NCI-H2171 treated with DMSO at 0.1 percent for 48 hours (cell line): ENCODE results near the gene TTLL10.
"Not testable (repeated sequence)": the region's sequence is repeated elsewhere in the genome, so short reads cannot be mapped to it uniquely, and the experiment has no call there.

Experiments
- DNase-seq: peaks from one replicate; lab custom pipeline; 2025; lab: John Stamatoyannopoulos, UW

The TTLL10 gene

DNA sequence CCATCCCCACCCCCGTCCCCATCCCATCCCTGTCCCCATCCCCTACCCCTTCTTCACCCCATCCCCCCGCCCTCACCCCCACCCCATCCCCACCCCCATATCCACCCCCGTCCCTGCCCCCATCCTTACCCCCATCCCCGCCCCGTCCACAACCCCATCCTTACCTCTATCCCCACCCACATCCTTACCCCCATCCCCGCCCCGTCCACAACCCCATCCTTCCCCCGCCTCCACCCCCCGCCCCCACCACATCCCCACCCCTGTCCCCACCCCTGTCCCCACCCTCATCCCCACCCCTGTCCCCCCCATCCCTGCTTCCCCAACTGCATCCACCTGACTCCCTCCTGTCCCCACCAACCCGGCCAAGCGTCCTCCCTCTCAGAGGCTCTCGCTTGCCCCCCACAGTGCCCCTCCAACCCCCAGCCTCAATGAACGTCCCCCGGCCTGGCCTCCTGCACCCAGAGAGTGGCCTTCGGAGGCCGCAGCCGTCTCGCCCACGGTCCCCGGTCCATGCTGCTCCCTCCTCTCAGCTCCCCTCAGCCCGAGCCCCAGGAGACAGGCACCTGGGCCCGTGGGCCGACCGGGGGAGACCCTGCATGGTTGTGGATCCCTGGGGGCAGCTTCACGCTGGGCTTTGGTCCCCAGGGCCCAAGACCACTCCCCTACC is 32.3 kb upstream of the TTLL10 start:
- DNase-seq = no peak

DNA sequence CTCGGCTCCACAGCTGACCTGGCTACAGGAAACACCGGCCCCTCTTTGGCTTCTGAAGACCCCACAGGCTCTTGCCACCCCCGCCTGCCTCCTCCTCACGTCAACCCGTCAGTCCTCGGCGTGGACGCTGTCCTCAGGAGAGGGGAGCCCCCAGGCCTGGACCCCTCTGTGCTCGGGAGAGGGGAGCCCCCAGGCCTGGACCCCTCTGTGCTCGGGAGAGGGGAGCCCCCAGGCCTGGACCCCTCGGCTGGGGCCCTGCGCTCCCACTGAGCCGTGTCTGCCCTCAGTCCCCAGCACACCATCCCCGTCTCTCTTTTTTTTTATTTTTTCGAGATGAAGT is 31.8 kb upstream of the TTLL10 start:
- DNase-seq = no peak

DNA sequence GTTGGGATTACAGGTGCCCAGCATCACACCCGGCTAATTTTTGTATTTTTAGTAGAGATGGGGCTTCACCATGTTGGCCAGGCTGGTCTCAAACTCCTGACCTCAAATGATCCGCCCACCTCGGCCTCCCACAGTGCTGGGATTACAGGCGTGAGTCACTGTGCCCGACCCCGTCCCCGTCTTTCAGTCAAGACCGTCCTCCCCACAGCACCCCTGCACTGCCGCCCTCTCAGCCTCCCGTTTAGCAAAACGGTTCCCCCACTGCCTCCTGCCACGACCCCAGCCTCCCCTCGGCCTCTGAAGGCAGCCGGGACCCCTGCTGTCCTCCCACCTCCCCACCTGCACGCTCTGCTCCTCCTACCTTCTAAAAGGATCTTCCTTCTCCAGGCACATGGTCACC is 31.3 kb upstream of the TTLL10 start:
- DNase-seq = not testable (repeated sequence)

DNA sequence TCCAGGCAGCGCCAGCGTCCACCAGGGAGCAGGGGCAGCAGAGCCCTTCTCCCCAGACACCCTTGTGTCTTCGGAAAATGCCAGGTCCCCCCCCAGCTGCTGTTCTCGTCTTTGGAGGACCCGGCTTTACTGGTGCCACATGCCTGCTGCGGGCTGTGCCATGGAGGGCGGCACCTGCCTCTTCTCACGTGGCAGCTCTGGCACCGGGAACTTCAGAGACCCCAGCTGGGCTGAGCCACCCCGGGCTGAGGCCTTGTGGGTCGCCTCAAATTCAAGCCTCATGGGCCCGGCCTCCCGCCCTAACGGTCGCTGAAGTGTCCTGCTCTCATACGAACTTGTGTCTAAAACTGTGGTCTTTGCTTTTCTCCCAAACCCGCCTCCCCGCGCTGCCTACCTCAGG is 30.8 kb upstream of the TTLL10 start:
- no peak for DNase-seq

DNA sequence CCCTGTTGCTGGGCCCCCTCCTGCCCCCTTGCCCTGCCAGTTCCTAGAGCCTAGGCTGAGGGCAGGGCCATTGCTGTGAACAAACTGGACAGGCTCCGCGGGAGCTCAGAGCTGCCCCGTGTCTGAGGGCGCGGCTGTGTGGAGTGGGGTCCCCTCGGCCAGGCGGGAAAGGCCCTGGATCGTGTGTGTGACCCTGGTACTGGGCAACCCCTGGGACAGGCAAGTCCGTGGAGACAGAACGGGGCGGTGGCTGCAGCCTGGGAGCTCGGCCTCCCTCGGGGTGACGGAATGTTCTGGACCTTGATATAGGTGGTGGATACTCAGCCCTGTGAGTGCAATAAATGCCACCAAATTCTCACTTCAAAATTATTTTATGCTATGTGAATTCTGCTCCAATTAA is 30.0 kb upstream of the TTLL10 start:
- DNase-seq = no peak

DNA sequence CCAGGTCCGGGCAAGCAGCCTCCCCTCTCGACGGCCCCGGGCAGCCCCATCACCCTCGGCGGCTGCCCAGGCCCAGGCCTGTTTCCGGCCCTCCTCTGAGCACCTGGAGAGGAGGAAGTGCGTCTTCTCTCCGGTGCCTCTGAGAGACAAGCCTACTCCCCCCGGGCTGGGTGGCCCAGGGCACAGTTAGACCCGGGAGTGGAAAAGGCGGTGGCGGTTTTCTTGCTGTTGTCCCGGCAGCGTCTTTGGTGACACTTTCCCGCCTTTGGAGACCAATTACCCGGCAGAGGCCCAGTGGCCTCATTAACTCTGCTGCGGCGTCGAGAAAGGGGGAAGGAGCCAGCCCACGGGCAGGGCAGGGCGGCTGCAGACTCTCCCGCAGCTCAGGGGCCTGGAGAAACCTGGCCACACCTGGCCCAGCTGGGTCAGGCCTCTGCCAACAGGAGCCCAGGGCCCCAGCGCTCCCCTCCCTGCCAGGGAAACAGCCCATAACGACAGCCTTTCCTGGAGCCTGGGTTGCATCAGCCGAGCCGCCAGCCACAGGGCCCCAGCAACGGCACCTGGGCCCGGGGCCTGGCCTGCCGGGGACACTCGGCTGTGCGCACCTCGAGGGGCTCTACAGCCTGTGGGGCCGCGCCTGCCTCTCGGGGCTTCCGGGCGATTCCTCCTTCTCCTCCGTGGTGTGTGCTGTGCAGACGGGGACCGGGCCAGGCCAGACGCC is 29.4 kb upstream of the TTLL10 start:
- peak; percentile 69 for DNase-seq

DNA sequence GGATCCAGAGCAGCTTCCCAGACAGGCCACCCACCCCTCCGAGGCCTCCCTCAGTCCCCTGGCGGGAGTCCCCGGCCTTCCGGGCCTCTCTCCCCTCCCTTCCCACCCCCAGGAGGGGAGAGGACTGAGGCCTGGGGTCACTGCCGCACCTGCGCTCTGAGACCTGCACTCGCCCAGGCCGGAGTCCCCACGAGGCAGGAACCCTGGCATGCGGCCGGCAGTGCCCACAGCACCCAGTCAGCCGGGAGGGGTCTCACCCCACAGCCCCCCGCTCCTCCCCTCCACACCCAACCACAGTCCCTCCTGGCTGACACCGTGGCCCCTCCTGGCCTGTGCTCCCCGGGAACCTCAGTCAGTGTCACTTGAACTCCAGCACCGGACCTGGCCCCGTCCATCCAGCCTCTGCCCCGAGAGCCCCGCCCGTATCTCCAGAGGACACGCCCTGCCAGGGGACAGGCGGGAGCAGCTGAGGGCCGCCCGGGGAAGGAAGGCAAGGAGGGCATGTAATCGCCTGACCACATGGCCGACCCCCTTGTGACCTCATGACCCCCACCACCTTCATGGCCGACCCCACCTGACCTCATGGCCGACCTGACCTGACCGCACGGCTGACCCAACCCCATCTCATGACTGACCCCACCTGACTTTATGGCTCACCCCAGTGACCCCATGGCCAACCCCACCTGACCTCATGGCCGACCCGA is 28.7 kb upstream of the TTLL10 start:
- no peak for DNase-seq

DNA sequence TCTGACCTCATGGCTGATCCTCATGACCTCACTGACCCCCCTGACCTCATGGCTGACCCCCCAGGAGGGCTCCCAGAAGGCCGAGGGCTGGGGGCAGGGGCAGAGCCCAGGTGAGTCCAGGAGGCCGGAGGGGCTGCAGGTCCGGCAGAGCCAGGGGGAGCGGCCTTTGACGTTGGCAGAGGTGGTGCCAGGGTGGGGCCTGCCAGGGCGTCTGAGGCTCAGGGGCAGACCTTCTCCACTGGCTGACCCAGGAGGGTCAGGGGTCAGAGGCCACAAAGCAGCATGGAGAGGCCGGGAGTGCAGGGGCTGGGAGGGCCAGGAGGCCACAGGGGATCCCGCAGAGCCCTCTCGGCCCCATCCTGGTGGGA is 28.1 kb upstream of the TTLL10 start:
- no peak for DNase-seq

DNA sequence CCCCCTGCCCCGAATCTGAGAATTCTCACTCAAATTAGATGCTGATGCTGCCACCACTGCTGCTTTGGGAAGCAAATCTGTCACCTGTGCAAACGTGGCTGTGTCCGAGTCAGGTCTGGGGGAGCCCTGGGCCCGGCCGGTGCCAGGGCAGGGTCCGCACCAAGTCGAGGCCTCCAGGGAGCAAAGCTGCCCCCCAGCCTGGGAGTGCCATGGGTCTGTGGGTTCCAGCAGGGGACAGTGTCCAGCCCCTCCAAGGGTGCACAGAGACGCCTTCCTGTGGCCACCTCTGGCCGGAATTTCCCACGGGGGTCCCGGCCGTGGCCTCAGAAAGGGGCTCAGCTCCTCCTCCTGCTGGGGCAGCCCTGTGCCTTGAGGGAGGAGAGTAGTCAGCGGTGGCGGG is 27.7 kb upstream of the TTLL10 start:
- no peak for DNase-seq

DNA sequence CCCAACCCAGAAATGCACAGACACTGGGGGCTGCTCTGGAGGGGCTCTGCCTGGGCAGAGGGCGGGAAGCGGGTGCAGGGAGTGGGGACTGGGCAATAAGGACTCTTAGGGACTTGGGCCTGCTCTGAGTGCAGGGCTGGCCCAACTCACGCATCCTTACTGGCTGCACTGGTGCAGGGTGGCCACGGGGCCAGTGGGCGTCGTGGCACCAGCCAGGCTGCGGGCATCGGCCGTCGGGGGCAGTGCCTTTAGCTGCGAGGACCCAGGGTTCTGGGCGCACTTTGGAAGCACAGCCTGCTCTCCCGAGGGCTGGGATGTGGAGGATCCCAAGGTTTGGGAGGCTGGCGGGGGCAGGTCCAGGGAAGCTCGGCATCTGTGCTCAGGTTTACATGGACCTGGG is 27.1 kb upstream of the TTLL10 start:
- DNase-seq = no peak

DNA sequence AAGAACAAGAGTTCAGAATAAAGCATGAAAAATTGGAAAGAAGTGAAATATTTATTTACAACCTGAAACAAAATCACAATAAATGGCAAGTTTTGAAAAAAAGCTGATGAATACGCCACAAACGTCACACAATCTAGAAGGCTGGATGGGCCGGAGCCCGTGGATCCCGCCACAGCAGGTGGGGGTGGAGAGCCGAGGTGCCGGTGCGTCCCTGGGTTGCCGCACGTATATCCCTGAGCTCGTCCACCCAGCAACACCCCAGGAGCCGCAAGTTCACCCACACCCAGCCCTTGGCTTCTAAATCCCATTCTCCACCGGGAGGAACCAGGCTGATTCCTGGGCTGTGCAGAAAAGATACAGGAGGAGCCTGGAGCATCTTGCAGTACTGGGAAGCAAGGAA is 25.6 kb upstream of the TTLL10 start:
- DNase-seq = no peak

DNA sequence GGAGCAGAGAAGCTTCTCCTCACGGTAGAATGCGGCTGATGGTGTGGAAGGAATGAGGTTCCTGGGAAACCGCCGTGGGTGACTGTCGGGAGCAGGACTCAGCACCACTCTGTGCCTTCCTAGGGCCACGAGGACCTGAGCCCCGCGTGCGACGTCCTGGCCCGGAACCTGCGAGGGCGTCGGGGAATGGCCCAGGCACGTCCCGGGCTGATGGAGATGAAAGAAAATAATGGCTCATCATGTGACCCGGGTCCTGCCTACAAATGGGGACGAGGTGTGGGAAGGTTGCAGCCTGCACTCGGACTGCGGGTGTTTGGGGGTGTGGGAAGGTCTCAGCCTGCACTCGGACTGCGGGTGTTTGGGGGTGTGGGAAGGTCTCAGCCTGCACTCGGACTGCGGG is 25.1 kb upstream of the TTLL10 start:
- DNase-seq = no peak

DNA sequence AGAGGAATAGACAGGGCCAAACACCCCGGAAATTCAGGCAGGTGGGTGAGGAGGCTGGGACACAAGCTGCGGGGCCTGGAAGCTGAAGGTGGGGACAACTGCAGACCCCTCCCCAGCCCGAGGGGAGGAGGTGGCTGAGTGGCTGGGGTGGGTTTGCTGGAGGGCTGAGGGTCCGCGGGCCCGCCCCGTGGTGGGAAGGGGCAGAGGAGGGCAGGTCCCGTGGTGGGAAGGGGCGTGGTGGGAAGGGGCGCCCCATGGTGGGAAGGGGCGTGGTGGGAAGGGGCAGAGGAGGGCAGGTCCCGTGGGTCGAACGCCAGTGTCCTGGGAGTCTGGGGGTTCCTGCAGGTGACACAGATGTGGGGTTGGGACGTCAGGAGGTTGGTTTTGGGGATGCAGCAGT is 24.3 kb upstream of the TTLL10 start:
- DNase-seq = no peak

DNA sequence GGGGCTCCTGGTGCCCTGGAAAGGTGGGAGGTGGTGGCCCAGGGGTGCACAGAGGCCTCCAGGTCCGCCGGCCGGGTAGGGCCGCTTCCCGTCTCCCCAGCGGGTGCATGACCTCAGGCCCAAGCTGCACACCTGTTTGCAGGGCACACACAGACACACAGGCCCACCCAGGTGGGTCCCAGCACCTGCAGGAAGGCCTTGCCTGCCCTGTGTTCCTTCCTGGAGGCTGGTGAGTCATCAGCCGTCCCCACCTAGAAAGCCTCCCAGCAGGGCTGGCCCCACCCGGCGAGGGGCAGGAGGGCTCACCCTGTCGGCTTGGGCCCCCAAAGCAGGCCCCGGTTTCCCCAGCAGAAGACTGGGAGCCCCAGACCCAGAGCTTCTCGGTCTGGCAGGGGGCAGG is 23.6 kb upstream of the TTLL10 start:
- no peak for DNase-seq

DNA sequence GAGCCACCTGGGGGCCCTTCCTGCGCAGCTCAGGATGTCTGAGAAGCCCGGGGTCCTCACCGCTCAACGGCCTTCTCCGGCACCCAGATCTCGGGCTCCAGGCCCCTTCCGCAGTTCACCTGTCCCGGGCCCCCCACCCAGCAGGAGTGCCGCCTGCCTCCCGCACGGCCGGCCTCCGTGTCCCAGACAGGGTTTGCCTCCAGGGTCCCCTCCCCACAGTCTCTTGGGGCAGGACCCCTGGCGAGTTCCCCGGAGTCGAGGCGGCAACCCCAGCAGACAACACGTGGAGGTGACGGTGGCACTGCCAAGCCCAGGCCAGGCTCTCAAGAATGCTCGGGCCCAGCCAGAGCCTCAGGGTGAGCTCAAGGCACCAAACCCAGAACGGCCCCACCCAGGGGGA is 22.4 kb upstream of the TTLL10 start:
- DNase-seq = no peak

DNA sequence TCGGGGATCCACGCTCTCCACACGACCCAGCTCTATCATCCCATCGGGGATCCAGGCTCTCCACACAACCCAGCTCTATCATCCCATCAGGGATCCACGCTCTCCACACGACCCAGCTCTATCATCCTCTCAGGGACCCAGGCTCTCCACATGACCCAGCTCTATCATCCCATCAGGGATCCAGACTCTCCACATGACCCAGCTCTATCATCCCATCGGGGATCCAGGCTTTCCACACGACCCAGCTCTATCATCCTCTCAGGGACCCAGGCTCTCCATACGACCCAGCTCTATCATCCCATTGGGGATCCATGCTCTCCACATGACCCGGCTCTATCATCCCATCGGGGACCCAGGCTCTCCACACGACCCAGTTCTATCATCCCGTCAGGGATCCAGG is 21.2 kb upstream of the TTLL10 start:
- DNase-seq = not testable (repeated sequence)

DNA sequence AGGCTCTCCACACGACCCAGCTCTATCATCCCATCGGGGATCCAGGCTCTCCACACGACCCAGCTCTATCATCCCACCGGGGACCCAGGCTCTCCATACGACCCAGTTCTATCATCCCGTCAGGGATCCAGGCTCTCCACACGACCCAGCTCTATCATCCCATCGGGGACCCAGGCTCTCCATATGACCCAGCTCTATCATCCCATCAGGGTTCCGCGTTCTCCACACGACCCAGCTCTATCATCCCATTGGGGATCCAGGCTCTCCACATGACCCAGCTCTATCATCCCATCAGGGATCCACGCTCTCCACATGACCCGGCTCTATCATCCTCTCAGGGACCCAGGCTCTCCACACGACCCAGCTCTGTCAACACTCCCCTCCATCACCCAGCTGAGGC is 20.5 kb upstream of the TTLL10 start:
- DNase-seq = not testable (repeated sequence)

DNA sequence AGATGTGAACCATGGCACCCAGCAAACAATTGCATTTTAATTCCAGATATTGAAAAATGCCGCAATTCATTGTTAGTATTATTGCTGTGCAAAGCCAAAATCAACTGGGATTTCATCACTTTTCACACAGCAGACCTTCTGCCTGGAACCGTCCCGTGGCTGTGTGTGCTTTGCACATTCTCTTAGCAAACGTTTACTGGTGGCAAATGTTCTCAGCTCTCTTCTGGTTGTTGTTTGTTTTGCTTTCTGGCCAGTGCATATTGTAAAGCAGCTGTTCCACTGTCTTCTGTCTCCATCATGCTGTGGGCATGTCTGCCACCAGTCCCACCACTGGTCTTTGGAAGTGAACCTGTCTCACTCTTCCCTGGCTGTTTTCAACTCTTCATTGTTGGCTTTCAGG is 19.8 kb upstream of the TTLL10 start:
- DNase-seq = no peak

DNA sequence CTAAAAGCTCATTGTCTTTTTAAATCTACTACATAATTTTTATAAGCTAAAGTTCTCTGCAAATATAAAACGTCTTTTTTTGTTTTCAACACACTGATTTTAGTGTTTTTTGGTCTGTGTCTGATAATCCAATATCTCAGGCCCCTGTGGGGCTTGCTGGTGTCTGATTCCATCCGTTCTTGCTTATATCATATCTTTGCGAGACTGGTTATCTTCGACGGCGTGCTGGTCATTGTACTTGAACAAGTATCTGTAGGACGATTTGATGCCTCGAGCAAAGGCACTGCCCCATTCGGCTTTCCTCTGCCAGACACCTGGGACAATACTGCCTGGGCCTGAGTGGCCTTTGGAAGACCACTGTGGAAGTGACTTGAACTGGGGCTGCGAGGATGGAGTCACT is 18.4 kb upstream of the TTLL10 start:
- DNase-seq = no peak

DNA sequence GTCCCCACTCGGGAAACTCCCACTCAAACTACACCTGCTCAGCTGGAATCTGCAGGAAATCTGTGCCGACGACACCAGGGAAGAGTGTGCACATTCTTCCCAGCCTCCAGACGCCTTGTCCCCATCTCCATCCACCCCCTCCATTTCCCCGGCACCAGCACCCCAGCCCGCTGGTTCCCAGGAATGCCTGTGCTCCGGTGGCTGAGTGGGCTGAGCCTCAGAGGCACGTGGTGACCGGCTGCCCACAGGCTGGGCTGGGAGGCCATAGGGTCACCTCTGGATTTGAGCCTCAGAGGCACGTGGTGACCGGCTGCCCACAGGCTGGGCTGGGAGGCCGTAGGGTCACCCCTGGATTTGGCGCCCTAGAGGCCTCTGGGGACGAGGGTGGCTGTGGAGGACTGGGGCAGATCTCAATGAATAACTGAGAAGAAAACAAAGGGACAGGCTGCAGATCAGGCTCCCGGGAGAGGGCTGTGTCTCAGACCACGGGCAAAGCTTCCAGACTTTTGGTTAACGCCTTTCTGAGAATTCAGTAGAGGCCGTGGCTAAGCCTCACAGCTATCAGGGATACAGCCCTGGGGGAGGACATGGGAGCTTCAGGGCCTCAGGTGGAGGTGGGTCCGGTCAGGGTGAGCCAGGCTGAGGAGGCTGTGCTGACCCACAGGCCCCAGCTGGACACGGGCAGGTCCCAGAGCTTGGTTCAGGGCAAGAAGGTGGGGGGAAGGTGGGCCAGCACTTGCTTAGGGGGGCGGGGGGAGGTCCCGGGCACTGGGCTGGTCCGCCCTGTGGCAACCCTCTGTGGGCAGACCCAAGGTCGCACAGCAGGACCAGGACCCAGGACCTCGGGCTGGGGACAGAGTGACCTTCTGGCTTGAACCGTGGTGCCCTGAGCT is 17.3 kb upstream of the TTLL10 start:
- DNase-seq = no peak

DNA sequence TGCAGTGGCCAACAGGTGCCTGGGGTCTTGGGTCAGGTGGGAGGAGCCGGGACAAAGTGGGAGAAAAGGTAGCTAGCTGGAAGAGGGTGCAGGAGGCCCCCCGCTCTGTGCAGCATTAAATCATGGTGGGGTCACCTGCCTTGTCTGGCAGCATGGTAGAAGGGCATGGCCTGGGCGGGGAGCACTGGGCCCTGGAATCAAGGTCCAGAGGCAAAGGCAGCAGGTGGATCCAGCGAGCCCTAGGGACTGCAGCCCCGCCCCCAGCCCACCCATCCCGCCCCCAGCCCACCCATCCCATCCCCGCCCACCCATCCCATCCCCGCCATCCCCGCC is 16.7 kb upstream of the TTLL10 start:
- no peak for DNase-seq

DNA sequence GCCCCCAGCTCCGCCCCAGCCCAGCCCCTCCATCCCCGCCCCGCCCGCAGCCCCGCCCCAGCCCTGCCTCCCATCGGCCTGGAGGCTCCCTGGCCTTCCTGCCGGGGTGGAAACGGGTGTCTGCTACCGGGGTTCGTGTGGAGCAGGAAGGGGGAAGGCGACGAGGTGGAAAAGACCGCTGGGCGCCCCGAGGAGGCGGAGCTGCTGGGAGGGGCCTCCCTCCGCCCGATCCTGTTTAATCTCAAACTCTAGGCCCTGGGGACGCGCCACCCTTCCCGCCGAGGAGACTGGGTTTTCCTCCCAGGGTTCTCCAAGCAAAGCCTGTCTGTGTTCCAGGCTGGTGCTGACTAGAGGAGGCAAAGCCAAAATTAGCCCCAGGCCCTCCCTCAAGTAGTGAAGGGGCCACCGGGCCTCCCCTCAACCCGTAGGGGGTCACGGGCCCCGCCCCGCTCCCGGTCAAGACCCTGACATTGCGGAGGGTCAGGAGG is 16.2 kb upstream of the TTLL10 start:
- DNase-seq = no peak
